Stimulated activated CD8-positive, alpha-beta memory T cell treated with anti-CD3 and anti-CD28 coated beads, Interleukin-7, amount 100 ng/mL, for 24 hours (primary cell): Measurements from ENCODE around the gene POR.

Experiments used
- DNase-seq: peaks from one replicate; pipeline ENCODE4 v3.0.0-alpha.2; 2020; ENCODE audit warnings: low read depth

The POR gene

GRCh38 chr7:75955331-75955955, 40.5 kb downstream of the POR start:
- no peak for DNase-seq

GRCh38 chr7:75957021-75957736, 42.2 kb downstream of the POR start:
- no peak for DNase-seq

- no peak for DNase-seq
Observed at GRCh38 chr7:75958802-75959543, 44.0 kb downstream of the POR start.

GRCh38 chr7:75960372-75960771, 45.4 kb downstream of the POR start:
- no peak for DNase-seq

- no peak for DNase-seq
Observed at GRCh38 chr7:75961218-75961617, 46.3 kb downstream of the POR start.

- DNase-seq: no peak
Observed at GRCh38 chr7:75962607-75963380, 47.8 kb downstream of the POR start.

- DNase-seq: no peak
Observed at GRCh38 chr7:75963381-75963995, 48.5 kb downstream of the POR start.

- DNase-seq: no peak
Observed at GRCh38 chr7:75965617-75966016, 50.7 kb downstream of the POR start.

GRCh38 chr7:75966190-75966961, 51.4 kb downstream of the POR start:
- no peak for DNase-seq

GRCh38 chr7:75967055-75967454, 52.1 kb downstream of the POR start:
- DNase-seq: no peak

- no peak for DNase-seq
Observed at GRCh38 chr7:75967487-75967997, 52.6 kb downstream of the POR start.

- no peak for DNase-seq
Observed at GRCh38 chr7:75968012-75968411, 53.1 kb downstream of the POR start.

GRCh38 chr7:75968561-75969001, 53.6 kb downstream of the POR start:
- no peak for DNase-seq

GRCh38 chr7:75969182-75969581, 54.2 kb downstream of the POR start:
- DNase-seq: no peak

GRCh38 chr7:75969704-75970498, 54.9 kb downstream of the POR start:
- no peak for DNase-seq

GRCh38 chr7:75971309-75971960, 56.5 kb downstream of the POR start:
- no peak for DNase-seq

- DNase-seq: no peak
Observed at GRCh38 chr7:75971961-75972763, 57.2 kb downstream of the POR start.

- no peak for DNase-seq
Observed at GRCh38 chr7:75977743-75978142, 62.8 kb downstream of the POR start.
